HEK293 (cell line): ENCODE measurements around the gene KCNE4.

Experiments used
- CTCF ChIA-PET: fragments of 350-600 bp; formaldehyde crosslinking; extraction: SDS; loops from one replicate; lab custom pipeline; 2021; ENCODE audit warnings: antibody characterized with exemption; lab: Yijun Ruan, JAX
- POLR2A ChIA-PET: fragments of 300-600 bp; formaldehyde crosslinking; extraction: SDS; loops from one replicate; lab custom pipeline; 2020; ENCODE audit warnings: antibody characterized with exemption, inconsistent platforms; lab: Yijun Ruan, JAX
- H3K27ac ChIP-seq: fragments of 200-500 bp; sonication (Bioruptor generic); 2 replicates; pipeline ENCODE4 v1.5.1; 2014; ENCODE audit warnings: low read depth, low read length, control low read depth, inconsistent platforms; ENCODE audit errors: extremely low read depth
- H3K36me3 ChIP-seq, 2 experiments: fragments of 200-500 bp in 1 of 2; sonication (Bioruptor generic) in 1 of 2; 1 replicate in 1 of 2; 2 replicates in 1 of 2; pipeline ENCODE4 v1.5.1; 2014 to 2017; ENCODE audit warnings: inconsistent platforms in 2 of 2, low read length in 2 of 2; ENCODE audit not compliant: control insufficient read depth in 2 of 2, insufficient read depth in 1 of 2
- H3K4me1 ChIP-seq: fragments of 200-500 bp; sonication (Bioruptor generic); 2 replicates; pipeline ENCODE4 v1.5.1; 2014; ENCODE audit warnings: mild to moderate bottlenecking, low read length, inconsistent platforms; ENCODE audit not compliant: control insufficient read depth, insufficient read depth
- H3K4me3 ChIP-seq: 2 replicates; pipeline ENCODE4 v1.5.1; 2011; ENCODE audit warnings: low read depth, mild to moderate bottlenecking, control low read depth, low read length, moderate library complexity
- H3K9me3 ChIP-seq: fragments of 200-500 bp; sonication (Bioruptor generic); 2 replicates; pipeline ENCODE4 v1.5.1; 2014; ENCODE audit warnings: low read depth, low read length, inconsistent platforms; ENCODE audit not compliant: control insufficient read depth, insufficient read depth
- KLF7 ChIP-seq: fragments of 450-650 bp; formaldehyde crosslinking; IDR thresholded peaks from 2 replicates; pipeline ENCODE4 v1.5.1; 2016; ENCODE audit warnings: missing biosample characterization, missing genetic modification characterization, borderline replicate concordance
- ZBTB8A ChIP-seq: fragments of 450-650 bp; formaldehyde crosslinking; IDR thresholded peaks from 2 replicates; pipeline ENCODE4 v1.5.1; 2016; ENCODE audit warnings: missing biosample characterization, missing genetic modification characterization
- ZFHX2 ChIP-seq: fragments of 450-650 bp; formaldehyde crosslinking; conservative IDR thresholded peaks from 2 replicates; pipeline ENCODE4 v1.5.1; 2016; ENCODE audit warnings: missing biosample characterization, missing genetic modification characterization
- ZNF140 ChIP-seq: fragments of 450-650 bp; formaldehyde crosslinking; IDR thresholded peaks from 2 replicates; pipeline ENCODE4 v1.5.1; 2016; ENCODE audit warnings: missing biosample characterization, missing genetic modification characterization
- ZNF146 ChIP-seq: fragments of 450-650 bp; formaldehyde crosslinking; IDR thresholded peaks from 2 replicates; pipeline ENCODE4 v1.5.1; 2016; ENCODE audit warnings: missing biosample characterization, missing genetic modification characterization
- ZNF157 ChIP-seq: fragments of 450-650 bp; formaldehyde crosslinking; IDR thresholded peaks from 2 replicates; pipeline ENCODE4 v1.5.1; 2016; ENCODE audit warnings: missing biosample characterization, missing genetic modification characterization
- ZNF274 ChIP-seq, 2 experiments: fragments of 200-500 bp in 1 of 2; fragments of 450-650 bp in 1 of 2; sonication (Bioruptor generic) in 1 of 2; formaldehyde crosslinking in 1 of 2; IDR thresholded peaks; 2 replicates each; pipeline versions ENCODE4 v1.5.1 to v1.6.1; 2014 to 2016; ENCODE audit warnings: borderline replicate concordance in 1 of 2, inconsistent platforms in 1 of 2, low read length in 1 of 2, missing biosample characterization in 1 of 2, missing genetic modification characterization in 1 of 2
- ZNF302 ChIP-seq: fragments of 450-650 bp; formaldehyde crosslinking; IDR thresholded peaks from 2 replicates; pipeline ENCODE4 v1.5.1; 2016; ENCODE audit warnings: missing biosample characterization, missing genetic modification characterization, low read depth
- ZNF48 ChIP-seq: fragments of 450-650 bp; formaldehyde crosslinking; IDR thresholded peaks from 2 replicates; pipeline ENCODE4 v1.5.1; 2016; ENCODE audit warnings: missing biosample characterization, missing genetic modification characterization
- ZNF549 ChIP-seq: fragments of 450-650 bp; IDR thresholded peaks from 2 replicates; pipeline ENCODE4 v1.5.1; 2018; ENCODE audit warnings: missing biosample characterization, missing genetic modification characterization, mild to moderate bottlenecking, inconsistent platforms, moderate library complexity
- ZNF610 ChIP-seq: fragments of 450-650 bp; formaldehyde crosslinking; IDR thresholded peaks from 2 replicates; pipeline ENCODE4 v1.5.1; 2016; ENCODE audit warnings: missing biosample characterization, missing genetic modification characterization, borderline replicate concordance
- ZNF677 ChIP-seq: fragments of 450-650 bp; IDR thresholded peaks from 2 replicates; pipeline ENCODE4 v1.5.0; 2018; ENCODE audit warnings: missing biosample characterization, mild to moderate bottlenecking, missing genetic modification characterization, moderate library complexity
- TF ChIP-seq, protein P1 (sequence below): fragments of 450-650 bp; formaldehyde crosslinking; IDR thresholded peaks from 2 replicates; pipeline ENCODE4 v1.5.1; 2016; ENCODE audit warnings: missing biosample characterization, missing genetic modification characterization
- TF ChIP-seq, protein P2 (sequence below): fragments of 450-650 bp; formaldehyde crosslinking; IDR thresholded peaks from 2 replicates; pipeline ENCODE4 v1.5.1; 2016; ENCODE audit warnings: missing biosample characterization, missing genetic modification characterization, low read depth
- TF ChIP-seq, protein P3 (sequence below): fragments of 450-650 bp; formaldehyde crosslinking; conservative IDR thresholded peaks from 2 replicates; pipeline ENCODE4 v1.5.1; 2016; ENCODE audit warnings: low read depth, missing biosample characterization, missing genetic modification characterization
- TF ChIP-seq, protein P4 (sequence below): fragments of 450-650 bp; formaldehyde crosslinking; IDR thresholded peaks from 2 replicates; pipeline ENCODE4 v1.5.1; 2016; ENCODE audit warnings: missing biosample characterization, missing genetic modification characterization, borderline replicate concordance
- TF ChIP-seq, protein P5 (sequence below): fragments of 450-650 bp; formaldehyde crosslinking; IDR thresholded peaks from 2 replicates; pipeline ENCODE4 v1.5.1; 2016; ENCODE audit warnings: missing biosample characterization, missing genetic modification characterization
- TF ChIP-seq, protein P6 (sequence below): fragments of 450-650 bp; formaldehyde crosslinking; IDR thresholded peaks from 2 replicates; pipeline ENCODE4 v1.5.1; 2016; ENCODE audit warnings: missing biosample characterization, missing genetic modification characterization

The KCNE4 gene

DNA sequence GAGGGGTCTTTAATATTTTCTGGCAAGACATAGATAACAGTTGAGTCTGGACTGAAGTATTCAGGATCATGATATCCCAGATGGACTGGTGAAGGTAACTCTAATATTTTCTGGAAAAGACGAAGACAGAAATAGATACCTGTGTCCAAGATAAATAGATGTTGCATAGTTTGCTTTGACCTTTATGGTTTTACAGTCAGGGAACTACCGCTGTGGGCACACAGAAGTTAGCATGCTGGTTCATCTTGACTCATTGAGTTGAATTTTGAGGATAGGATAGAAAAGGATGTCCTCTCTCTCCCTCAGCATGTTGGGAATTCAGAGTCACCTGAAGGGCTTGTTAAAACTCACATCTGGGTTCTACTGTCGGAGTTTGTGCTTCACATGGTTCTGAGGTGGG is 20.8 kb downstream of the KCNE4 start:
- POLR2A ChIA-PET: no interaction called here
- TF ChIP-seq, protein P1, sequence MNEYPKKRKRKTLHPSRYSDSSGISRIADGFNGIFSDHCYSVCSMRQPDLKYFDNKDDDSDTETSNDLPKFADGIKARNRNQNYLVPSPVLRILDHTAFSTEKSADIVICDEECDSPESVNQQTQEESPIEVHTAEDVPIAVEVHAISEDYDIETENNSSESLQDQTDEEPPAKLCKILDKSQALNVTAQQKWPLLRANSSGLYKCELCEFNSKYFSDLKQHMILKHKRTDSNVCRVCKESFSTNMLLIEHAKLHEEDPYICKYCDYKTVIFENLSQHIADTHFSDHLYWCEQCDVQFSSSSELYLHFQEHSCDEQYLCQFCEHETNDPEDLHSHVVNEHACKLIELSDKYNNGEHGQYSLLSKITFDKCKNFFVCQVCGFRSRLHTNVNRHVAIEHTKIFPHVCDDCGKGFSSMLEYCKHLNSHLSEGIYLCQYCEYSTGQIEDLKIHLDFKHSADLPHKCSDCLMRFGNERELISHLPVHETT (tag by site-specific recombination): no peak
- TF ChIP-seq KLF7 (tag by site-specific recombination): no peak
- CTCF ChIA-PET: interaction anchor here (0.6 kb wide), 2 partner anchors 388 to 416 kb away, joined by 3 to 4 read pairs; no protein-coding TSS in a partner anchor

DNA sequence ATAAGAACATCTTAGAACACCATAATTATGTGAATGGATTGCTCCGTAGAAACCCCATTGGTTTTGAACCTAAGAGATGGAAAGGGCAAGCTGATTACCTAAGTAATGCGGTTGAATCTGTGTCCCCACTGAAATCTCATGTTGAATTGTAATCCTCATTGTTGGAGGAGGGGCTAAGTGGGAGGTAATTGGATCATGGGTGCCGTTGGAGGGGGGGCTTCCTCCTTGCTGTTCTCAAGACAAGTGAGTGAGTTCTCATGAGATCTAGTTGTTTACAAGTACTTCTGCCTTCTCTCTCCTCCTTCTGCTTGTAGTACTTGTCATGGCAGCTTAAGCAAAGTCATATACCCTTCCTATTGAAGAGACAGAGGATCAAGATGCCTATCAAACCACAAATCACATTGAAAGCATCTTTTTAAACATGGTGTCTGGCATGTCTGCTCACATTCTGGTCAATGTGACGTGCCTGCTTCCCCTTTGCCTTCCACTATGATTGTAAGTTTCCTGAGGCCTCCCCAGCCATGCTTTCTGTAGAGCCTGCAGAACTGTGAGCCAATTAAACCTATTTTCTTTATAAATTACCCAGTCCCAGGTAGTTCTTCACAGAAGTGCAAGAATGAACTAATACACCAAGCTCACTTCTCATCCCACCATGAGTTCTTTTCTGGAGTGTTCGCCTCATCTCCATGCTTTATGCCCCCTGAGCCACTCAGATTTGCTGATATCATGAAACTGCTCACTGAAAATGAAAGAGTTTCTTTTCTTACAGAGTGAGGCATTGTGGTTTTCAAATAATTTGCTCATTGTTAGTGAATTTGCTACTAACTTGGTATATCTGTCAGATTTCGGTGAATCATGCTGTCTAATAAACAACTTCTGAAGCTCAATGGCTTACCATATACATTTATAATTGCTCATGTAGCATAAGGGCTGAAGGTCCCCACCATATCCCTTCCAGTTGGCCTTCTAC is 23.6 kb downstream of the KCNE4 start:
- TF ChIP-seq ZFHX2 (tag by site-specific recombination) (no peak), ZBTB8A (no peak), ZNF302 (tag by site-specific recombination) (no peak), ZNF677 (tag by site-specific recombination) (no peak), ZNF146 (tag by site-specific recombination) (no peak), ZNF140 (tag by site-specific recombination) (no peak), ZNF549 (tag by site-specific recombination) (no peak), ZNF48 (tag by site-specific recombination) (no peak), ZNF274 (IDR thresholded peaks at IDR 0.05; ENCODE audit: low read length) (no peak), ZNF274 (tag by site-specific recombination; IDR thresholded peaks at IDR 0.05; ENCODE audit: borderline replicate concordance) (no peak), ZNF157 (tag by site-specific recombination) (no peak), ZNF610 (tag by site-specific recombination) (no peak)
- TF ChIP-seq, protein P2, sequence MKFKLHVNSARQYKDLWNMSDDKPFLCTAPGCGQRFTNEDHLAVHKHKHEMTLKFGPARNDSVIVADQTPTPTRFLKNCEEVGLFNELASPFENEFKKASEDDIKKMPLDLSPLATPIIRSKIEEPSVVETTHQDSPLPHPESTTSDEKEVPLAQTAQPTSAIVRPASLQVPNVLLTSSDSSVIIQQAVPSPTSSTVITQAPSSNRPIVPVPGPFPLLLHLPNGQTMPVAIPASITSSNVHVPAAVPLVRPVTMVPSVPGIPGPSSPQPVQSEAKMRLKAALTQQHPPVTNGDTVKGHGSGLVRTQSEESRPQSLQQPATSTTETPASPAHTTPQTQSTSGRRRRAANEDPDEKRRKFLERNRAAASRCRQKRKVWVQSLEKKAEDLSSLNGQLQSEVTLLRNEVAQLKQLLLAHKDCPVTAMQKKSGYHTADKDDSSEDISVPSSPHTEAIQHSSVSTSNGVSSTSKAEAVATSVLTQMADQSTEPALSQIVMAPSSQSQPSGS (tag by site-specific recombination): no peak
- TF ChIP-seq, protein P3, sequence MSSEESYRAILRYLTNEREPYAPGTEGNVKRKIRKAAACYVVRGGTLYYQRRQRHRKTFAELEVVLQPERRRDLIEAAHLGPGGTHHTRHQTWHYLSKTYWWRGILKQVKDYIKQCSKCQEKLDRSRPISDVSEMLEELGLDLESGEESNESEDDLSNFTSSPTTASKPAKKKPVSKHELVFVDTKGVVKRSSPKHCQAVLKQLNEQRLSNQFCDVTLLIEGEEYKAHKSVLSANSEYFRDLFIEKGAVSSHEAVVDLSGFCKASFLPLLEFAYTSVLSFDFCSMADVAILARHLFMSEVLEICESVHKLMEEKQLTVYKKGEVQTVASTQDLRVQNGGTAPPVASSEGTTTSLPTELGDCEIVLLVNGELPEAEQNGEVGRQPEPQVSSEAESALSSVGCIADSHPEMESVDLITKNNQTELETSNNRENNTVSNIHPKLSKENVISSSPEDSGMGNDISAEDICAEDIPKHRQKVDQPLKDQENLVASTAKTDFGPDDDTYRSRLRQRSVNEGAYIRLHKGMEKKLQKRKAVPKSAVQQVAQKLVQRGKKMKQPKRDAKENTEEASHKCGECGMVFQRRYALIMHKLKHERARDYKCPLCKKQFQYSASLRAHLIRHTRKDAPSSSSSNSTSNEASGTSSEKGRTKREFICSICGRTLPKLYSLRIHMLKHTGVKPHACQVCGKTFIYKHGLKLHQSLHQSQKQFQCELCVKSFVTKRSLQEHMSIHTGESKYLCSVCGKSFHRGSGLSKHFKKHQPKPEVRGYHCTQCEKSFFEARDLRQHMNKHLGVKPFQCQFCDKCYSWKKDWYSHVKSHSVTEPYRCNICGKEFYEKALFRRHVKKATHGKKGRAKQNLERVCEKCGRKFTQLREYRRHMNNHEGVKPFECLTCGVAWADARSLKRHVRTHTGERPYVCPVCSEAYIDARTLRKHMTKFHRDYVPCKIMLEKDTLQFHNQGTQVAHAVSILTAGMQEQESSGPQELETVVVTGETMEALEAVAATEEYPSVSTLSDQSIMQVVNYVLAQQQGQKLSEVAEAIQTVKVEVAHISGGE: no peak
- TF ChIP-seq, protein P4, sequence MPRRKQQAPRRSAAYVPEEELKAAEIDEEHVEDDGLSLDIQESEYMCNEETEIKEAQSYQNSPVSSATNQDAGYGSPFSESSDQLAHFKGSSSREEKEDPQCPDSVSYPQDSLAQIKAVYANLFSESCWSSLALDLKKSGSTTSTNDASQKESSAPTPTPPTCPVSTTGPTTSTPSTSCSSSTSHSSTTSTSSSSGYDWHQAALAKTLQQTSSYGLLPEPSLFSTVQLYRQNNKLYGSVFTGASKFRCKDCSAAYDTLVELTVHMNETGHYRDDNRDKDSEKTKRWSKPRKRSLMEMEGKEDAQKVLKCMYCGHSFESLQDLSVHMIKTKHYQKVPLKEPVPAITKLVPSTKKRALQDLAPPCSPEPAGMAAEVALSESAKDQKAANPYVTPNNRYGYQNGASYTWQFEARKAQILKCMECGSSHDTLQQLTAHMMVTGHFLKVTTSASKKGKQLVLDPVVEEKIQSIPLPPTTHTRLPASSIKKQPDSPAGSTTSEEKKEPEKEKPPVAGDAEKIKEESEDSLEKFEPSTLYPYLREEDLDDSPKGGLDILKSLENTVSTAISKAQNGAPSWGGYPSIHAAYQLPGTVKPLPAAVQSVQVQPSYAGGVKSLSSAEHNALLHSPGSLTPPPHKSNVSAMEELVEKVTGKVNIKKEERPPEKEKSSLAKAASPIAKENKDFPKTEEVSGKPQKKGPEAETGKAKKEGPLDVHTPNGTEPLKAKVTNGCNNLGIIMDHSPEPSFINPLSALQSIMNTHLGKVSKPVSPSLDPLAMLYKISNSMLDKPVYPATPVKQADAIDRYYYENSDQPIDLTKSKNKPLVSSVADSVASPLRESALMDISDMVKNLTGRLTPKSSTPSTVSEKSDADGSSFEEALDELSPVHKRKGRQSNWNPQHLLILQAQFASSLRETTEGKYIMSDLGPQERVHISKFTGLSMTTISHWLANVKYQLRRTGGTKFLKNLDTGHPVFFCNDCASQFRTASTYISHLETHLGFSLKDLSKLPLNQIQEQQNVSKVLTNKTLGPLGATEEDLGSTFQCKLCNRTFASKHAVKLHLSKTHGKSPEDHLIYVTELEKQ (tag by site-specific recombination): no peak
- TF ChIP-seq, protein P5, sequence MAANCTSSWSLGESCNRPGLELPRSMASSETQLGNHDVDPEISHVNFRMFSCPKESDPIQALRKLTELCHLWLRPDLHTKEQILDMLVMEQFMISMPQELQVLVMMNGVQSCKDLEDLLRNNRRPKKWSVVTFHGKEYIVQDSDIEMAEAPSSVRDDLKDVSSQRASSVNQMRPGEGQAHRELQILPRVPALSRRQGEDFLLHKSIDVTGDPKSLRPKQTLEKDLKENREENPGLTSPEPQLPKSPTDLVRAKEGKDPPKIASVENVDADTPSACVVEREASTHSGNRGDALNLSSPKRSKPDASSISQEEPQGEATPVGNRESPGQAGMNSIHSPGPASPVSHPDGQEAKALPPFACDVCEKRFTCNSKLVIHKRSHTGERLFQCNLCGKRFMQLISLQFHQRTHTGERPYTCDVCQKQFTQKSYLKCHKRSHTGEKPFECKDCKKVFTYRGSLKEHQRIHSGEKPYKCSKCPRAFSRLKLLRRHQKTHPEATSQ (tag by site-specific recombination): no peak
- TF ChIP-seq, protein P6, sequence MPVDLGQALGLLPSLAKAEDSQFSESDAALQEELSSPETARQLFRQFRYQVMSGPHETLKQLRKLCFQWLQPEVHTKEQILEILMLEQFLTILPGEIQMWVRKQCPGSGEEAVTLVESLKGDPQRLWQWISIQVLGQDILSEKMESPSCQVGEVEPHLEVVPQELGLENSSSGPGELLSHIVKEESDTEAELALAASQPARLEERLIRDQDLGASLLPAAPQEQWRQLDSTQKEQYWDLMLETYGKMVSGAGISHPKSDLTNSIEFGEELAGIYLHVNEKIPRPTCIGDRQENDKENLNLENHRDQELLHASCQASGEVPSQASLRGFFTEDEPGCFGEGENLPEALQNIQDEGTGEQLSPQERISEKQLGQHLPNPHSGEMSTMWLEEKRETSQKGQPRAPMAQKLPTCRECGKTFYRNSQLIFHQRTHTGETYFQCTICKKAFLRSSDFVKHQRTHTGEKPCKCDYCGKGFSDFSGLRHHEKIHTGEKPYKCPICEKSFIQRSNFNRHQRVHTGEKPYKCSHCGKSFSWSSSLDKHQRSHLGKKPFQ: no peak
- H3K4me1 ChIP-seq: 0 out of 2 replicates have a peak, but pooled peaks cover under 1% of the 10 kb centered on the region
- no peak overlapping the region for H3K27ac ChIP-seq
- no peaks in the 10 kb centered on the region for H3K36me3 ChIP-seq
- CTCF ChIA-PET: no interaction called here
- POLR2A ChIA-PET: no interaction called here
- H3K4me3 ChIP-seq: no peak overlapping the region
- H3K9me3 ChIP-seq: no peaks in the 10 kb centered on the region

More for the DNA sequence above, 20.8 kb downstream of the KCNE4 start:
- H3K4me3 ChIP-seq: no peak overlapping the region
- H3K4me1 ChIP-seq: 0 out of 2 replicates have a peak, but pooled peaks cover 5% of the 10 kb centered on the region
- no peak overlapping the region for H3K27ac ChIP-seq
- no peaks in the 10 kb centered on the region for H3K36me3 ChIP-seq
- H3K9me3 ChIP-seq: no peaks in the 10 kb centered on the region
